Measurements from ENCODE around the gene MYO7B. TPM values are rescaled to one million over a fixed set of nuclear protein-coding genes. Genes with fewer than 3 reads are reported as not detected.

The MYO7B gene
- total RNA-seq, 4 donors from 2014 or later = 0.27 to 0.77 (median 0.54) TPM; not detected in 1

GRCh38 chr2:127633556-127634065, 98.1 kb downstream of the MYO7B start:
- Histone ChIP-seq H3K27ac (peak overlapping the region in 3 of 4 donors; percentile 81 to 87 (median 83)), H3K27me3 (peaks cover 5% of the 10 kb centered on the region), H3K4me1 (peaks cover 0 to 89% (median 42%) of the 10 kb centered on the region in 3 donors), H3K36me3 (peaks cover 0 to 3% of the 10 kb centered on the region in 2 donors), H3K9me3 (no peaks in the 10 kb centered on the region), H3K4me3 (no peak overlapping the region)
- no CpG with 5 or more reads among the region's 9 CpGs for WGBS, 2 donors (ENCODE audit: low coverage in 1 of 2)
- TF ChIP-seq POLR2AphosphoS5 (IDR thresholded peaks at IDR 0.05) (no peak), POLR2A (IDR thresholded peaks at IDR 0.05) (no peak), EP300 (IDR thresholded peaks at IDR 0.05) (no peak), CTCF (IDR thresholded peaks at IDR 0.05) (no peak)
- no peak for ATAC-seq

- no peak overlapping the region for H3K4me3 ChIP-seq
- H3K36me3 ChIP-seq = peaks cover 0 to 8% of the 10 kb centered on the region in 2 donors
- TF ChIP-seq POLR2AphosphoS5 (IDR thresholded peaks at IDR 0.05) (peak; percentile 59), CTCF (IDR thresholded peaks at IDR 0.05) (no peak), POLR2A (IDR thresholded peaks at IDR 0.05) (peak in 1 of 2 donors; percentile 13)
- no peaks in the 10 kb centered on the region for H3K27me3 ChIP-seq
- H3K27ac ChIP-seq = peak overlapping the region in 3 of 4 donors; percentile 81 to 87 (median 83)
- H3K4me1 ChIP-seq = peaks cover 0 to 93% (median 42%) of the 10 kb centered on the region in 3 donors
- WGBS, 2 donors (ENCODE audit: low coverage in 1 of 2) = 60% methylated on average over 1 of the region's 16 CpGs; no CpG with 5 or more reads in 1 of the 2 donors
- no peak for ATAC-seq
- H3K9me3 ChIP-seq = no peaks in the 10 kb centered on the region
Observed at GRCh38 chr2:127634066-127634617, 98.7 kb downstream of the MYO7B start.

GRCh38 chr2:127634626-127635379, 99.3 kb downstream of the MYO7B start:
- peak overlapping the region in 3 of 4 donors; percentile 81 to 87 (median 83) for H3K27ac ChIP-seq
- no peak for ATAC-seq
- no peak overlapping the region for H3K4me3 ChIP-seq
- H3K27me3 ChIP-seq = no peaks in the 10 kb centered on the region
- no peaks in the 10 kb centered on the region for H3K9me3 ChIP-seq
- WGBS, 2 donors (ENCODE audit: low coverage in 1 of 2) = 91% methylated on average over 4 of the region's 17 CpGs; no CpG with 5 or more reads in 1 of the 2 donors
- peaks cover 0 to 15% of the 10 kb centered on the region in 2 donors for H3K36me3 ChIP-seq
- H3K4me1 ChIP-seq = peaks cover 0 to 93% (median 42%) of the 10 kb centered on the region in 3 donors
- no peak for TF ChIP-seq POLR2A (IDR thresholded peaks at IDR 0.05)
- no peak for TF ChIP-seq EP300 (IDR thresholded peaks at IDR 0.05)
- no peak for TF ChIP-seq CTCF (IDR thresholded peaks at IDR 0.05)
- no peak for TF ChIP-seq POLR2AphosphoS5 (IDR thresholded peaks at IDR 0.05)

GRCh38 chr2:127635380-127636237, 100.1 kb downstream of the MYO7B start:
- Histone ChIP-seq H3K9me3 (no peaks in the 10 kb centered on the region), H3K4me1 (peaks cover 0 to 93% (median 42%) of the 10 kb centered on the region in 3 donors), H3K4me3 (no peak overlapping the region), H3K27me3 (no peaks in the 10 kb centered on the region), H3K36me3 (peaks cover 0 to 23% of the 10 kb centered on the region in 2 donors), H3K27ac (peak overlapping the region in 3 of 4 donors; percentile 81 to 87 (median 83))
- WGBS, 2 donors (ENCODE audit: low coverage in 1 of 2) = 78% methylated on average over 3 to 6 of the region's 19 CpGs
- TF ChIP-seq POLR2AphosphoS5 (IDR thresholded peaks at IDR 0.05) = peak; percentile 34
- no peak for TF ChIP-seq CTCF (IDR thresholded peaks at IDR 0.05)
- ATAC-seq = no peak

Data from gastroesophageal sphincter (tissue), 4 donors.